Type B pancreatic cell (in vitro differentiated cells): ENCODE data around the gene FYN. TPM values are rescaled to one million over a fixed set of nuclear protein-coding genes. Genes with fewer than 3 reads are reported as not detected.

ENCODE experiments used
- DNase-seq: peaks from one replicate; pipeline ENCODE4 v3.0.0; 2021; ENCODE audit warnings: mixed read lengths; ENCODE audit not compliant: unreplicated experiment; ENCODE audit errors: extremely low spot score
- H3K27ac Mint-ChIP-seq: 2 replicates; pipeline ENCODE4 v1.8.0; 2021; ENCODE audit warnings: mild to moderate bottlenecking, mixed read lengths
- H3K27me3 Mint-ChIP-seq: 2 replicates; pipeline ENCODE4 v1.8.0; 2021; ENCODE audit warnings: mixed read lengths
- H3K36me3 Mint-ChIP-seq: 2 replicates; pipeline ENCODE4 v1.8.0; 2021; ENCODE audit warnings: mixed read lengths
- H3K4me1 Mint-ChIP-seq: one replicate; pipeline ENCODE4 v1.8.0; 2021; ENCODE audit warnings: mixed read lengths; ENCODE audit not compliant: unreplicated experiment
- H3K4me3 Mint-ChIP-seq: 2 replicates; pipeline ENCODE4 v1.8.0; 2021; ENCODE audit warnings: mild to moderate bottlenecking, mixed read lengths
- H3K9me3 Mint-ChIP-seq: 2 replicates; pipeline ENCODE4 v1.8.0; 2021; ENCODE audit warnings: mixed read lengths
- total RNA-seq: library from RNA; stranded (reverse); gene quantifications from 2 replicates; pipeline ENCODE4 v1.2.1, GENCODE V29; 2021; ENCODE audit warnings: low replicate concordance
- TF ChIP-seq, protein P1 (sequence below): fragments of 200-600 bp; sonication (generic); conservative IDR thresholded peaks from 2 replicates; pipeline ENCODE4 v1.5.0; 2021; ENCODE audit warnings: antibody characterized with exemption, mild to moderate bottlenecking

The FYN gene
- total RNA-seq, 1 donor from 2014 or later = 131 TPM

DNA sequence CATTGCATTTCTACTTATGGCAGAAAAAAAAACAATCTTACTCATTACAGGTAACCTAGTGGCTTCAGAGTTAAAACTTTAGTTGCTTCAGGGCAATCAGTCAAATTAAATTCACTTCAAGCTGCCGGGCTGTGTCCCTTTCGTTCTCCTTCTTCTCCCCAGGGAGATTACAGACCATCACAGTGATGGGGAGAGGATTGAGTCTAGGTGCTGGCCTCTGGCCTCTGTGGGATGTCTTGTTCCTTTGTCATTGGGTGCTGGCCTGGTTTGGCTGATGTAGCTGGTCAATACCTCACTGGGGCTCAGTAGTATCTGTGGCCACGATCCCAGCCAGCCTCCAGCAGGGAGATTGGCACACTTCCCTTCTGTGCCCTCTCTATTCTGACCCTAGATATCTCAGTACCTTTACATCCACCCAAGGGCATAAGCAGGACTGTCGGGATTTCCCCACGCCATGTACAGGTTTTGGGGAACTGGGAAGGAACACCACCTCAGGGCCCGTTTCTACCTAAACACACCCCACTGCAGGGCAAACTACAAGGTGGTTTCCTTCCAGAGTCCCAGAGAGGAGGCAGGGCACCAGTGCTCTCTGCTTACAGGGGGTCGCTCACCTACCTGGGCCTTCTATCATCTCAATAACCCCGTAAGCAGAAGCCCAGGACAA is 15.4 kb downstream of the FYN start:
- peak overlapping the region; percentile 52 for H3K27ac Mint-ChIP-seq
- H3K27me3 Mint-ChIP-seq = no peaks in the 10 kb centered on the region
- H3K36me3 Mint-ChIP-seq = peaks cover 8% of the 10 kb centered on the region
- peaks cover 48% of the 10 kb centered on the region for H3K4me1 Mint-ChIP-seq
- peaks cover 5% of the 10 kb centered on the region for H3K9me3 Mint-ChIP-seq
- TF ChIP-seq, protein P1, sequence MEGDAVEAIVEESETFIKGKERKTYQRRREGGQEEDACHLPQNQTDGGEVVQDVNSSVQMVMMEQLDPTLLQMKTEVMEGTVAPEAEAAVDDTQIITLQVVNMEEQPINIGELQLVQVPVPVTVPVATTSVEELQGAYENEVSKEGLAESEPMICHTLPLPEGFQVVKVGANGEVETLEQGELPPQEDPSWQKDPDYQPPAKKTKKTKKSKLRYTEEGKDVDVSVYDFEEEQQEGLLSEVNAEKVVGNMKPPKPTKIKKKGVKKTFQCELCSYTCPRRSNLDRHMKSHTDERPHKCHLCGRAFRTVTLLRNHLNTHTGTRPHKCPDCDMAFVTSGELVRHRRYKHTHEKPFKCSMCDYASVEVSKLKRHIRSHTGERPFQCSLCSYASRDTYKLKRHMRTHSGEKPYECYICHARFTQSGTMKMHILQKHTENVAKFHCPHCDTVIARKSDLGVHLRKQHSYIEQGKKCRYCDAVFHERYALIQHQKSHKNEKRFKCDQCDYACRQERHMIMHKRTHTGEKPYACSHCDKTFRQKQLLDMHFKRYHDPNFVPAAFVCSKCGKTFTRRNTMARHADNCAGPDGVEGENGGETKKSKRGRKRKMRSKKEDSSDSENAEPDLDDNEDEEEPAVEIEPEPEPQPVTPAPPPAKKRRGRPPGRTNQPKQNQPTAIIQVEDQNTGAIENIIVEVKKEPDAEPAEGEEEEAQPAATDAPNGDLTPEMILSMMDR = no peak
- DNase-seq = no peak
- H3K4me3 Mint-ChIP-seq = no peak overlapping the region

DNA sequence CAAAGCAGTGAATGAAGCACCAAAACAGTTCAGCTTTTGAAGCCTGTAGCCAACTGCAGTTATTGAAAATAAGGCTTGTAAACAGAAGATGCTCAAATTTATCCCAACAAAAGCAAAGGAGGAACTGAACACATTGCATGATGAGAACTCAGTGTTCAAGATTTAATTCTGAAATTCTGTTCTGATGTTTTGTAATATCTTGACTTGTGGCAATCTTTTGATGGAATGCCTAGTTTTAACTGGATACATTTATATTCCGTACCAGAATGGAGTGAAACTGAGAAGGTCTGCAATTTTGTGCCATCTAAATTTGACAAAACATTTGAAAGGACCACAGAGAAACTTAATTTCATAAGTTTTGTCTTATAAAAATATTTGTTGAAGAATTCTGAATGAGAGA is 17.5 kb downstream of the FYN start:
- H3K4me1 Mint-ChIP-seq = peaks cover 57% of the 10 kb centered on the region
- DNase-seq = no peak
- H3K9me3 Mint-ChIP-seq = peaks cover 5% of the 10 kb centered on the region
- H3K4me3 Mint-ChIP-seq = no peak overlapping the region
- no peak overlapping the region for H3K27ac Mint-ChIP-seq
- H3K27me3 Mint-ChIP-seq = no peaks in the 10 kb centered on the region
- H3K36me3 Mint-ChIP-seq = peaks cover 10% of the 10 kb centered on the region
- TF ChIP-seq, protein P1 = no peak

- Mint-ChIP-seq H3K9me3 (peaks cover 5% of the 10 kb centered on the region), H3K36me3 (peaks cover 13% of the 10 kb centered on the region), H3K4me3 (no peak overlapping the region), H3K4me1 (peaks cover 61% of the 10 kb centered on the region), H3K27me3 (no peaks in the 10 kb centered on the region), H3K27ac (no peak overlapping the region)
- no peak for DNase-seq
- TF ChIP-seq, protein P1 = no peak
Measured at GRCh38 chr6:111854683-111855082, 18.6 kb downstream of the FYN start.

GRCh38 chr6:111852725-111853124 is 20.5 kb downstream of the FYN start:
- H3K4me3 Mint-ChIP-seq = peak overlapping the region; percentile 71
- TF ChIP-seq, protein P1 = no peak

DNA sequence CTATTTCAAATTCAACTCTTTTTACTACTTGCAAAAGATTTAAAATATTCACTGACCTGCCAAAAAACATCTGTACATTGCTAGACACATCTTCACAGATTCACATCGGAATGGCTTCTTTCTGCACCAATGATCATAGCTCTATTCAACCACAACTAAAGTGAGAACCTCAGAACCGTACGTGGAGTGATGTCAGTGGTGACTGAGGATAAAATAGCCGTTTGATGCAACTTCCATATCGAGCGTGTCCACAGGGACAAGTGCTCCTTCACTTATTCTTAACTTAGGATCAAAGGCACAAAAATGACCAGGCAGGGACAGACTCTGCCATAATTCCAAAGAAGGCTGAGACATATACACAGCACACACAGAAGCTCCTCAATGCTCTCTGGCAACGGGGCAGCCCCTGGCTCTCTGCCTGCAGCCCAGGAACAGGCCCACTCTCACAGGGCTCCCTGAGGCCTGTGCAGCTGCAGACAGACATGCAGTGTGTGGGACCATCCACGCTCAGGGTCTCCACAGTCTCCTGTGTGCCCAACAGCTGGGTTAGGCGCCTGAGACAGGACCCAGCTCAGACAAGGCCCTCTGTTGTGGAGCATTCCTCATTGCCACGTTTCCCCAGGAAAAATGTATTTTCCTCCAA is 22.8 kb downstream of the FYN start:
- TF ChIP-seq, protein P1 = no peak
- H3K27ac Mint-ChIP-seq = peak overlapping the region; percentile 44
- no peak for DNase-seq
- no peaks in the 10 kb centered on the region for H3K9me3 Mint-ChIP-seq
- H3K36me3 Mint-ChIP-seq = peaks cover 22% of the 10 kb centered on the region
- peaks cover 58% of the 10 kb centered on the region for H3K4me1 Mint-ChIP-seq
- no peaks in the 10 kb centered on the region for H3K27me3 Mint-ChIP-seq
- H3K4me3 Mint-ChIP-seq = peak overlapping the region; percentile 10

More at GRCh38 chr6:111852725-111853124, 20.5 kb downstream of the FYN start:
- no peak for DNase-seq
- no peaks in the 10 kb centered on the region for H3K27me3 Mint-ChIP-seq
- H3K4me1 Mint-ChIP-seq = peaks cover 55% of the 10 kb centered on the region
- peak overlapping the region; percentile 80 for H3K27ac Mint-ChIP-seq
- peaks cover 12% of the 10 kb centered on the region for H3K36me3 Mint-ChIP-seq
- no peaks in the 10 kb centered on the region for H3K9me3 Mint-ChIP-seq
